ENCODE data around the gene KIRREL3.
A peak's percentile ranks its signal among the peaks of the same experiment; 100 is the strongest.

KIRREL3 gene

DNA sequence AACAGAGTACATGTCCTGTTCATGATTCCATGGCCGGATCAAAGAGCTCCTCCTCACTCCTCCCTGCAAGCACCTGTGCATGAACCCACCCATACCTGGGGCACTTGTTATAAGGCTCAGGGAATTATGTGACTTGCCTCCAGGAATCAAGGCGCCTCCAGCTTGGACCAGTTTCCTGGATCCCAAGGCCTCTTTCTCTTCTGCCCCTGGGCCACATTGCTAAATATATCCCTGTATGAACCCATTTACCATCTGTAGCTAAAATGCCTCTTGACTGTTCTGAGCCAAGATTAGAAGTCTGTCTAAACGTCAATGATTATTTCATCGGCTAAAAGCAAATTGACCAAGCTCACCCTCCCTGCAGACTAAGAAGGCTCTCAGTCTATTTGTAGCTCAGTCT is 135.6 kb downstream of the KIRREL3 start:
- no peak for DNase-seq

GRCh38 chr11:126863294-126863997 is 137.1 kb downstream of the KIRREL3 start:
- no peak for DNase-seq

- DNase-seq = peak in 2 of 5 experiments; percentile 41 to 54
Observed at GRCh38 chr11:126862664-126863243, 137.8 kb downstream of the KIRREL3 start.

DNA sequence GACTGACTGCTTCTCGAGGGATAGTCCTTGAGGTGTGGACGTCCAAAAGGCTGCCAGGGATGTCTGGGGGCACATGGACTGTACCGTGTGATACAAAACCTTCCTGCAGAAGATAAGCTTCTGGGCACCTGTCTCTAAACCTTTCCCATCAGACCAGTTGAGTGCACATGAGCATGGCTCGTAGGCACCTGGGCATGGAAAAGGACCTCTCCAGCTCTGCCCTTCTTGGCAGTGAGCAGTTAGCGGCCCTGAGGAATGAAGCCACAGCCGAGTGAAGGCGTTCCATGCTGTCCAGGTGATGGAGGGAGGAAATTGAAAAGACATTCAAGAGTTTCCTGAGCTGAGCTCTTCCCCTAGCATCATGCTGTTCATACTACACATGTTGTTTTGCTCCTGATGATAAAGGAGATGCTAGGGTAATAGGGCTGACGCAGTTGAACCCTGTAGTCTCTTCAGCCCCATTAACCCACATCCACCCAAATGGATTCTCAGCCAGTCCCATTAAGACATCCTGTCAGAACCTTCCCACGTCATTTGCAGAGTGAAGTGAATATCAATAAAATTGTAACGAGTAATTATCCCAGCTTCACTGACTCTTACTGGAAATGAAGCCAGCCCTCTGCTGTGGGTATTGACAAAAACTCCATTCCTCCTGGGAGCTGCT is 138.6 kb downstream of the KIRREL3 start:
- DNase-seq = no peak

DNA sequence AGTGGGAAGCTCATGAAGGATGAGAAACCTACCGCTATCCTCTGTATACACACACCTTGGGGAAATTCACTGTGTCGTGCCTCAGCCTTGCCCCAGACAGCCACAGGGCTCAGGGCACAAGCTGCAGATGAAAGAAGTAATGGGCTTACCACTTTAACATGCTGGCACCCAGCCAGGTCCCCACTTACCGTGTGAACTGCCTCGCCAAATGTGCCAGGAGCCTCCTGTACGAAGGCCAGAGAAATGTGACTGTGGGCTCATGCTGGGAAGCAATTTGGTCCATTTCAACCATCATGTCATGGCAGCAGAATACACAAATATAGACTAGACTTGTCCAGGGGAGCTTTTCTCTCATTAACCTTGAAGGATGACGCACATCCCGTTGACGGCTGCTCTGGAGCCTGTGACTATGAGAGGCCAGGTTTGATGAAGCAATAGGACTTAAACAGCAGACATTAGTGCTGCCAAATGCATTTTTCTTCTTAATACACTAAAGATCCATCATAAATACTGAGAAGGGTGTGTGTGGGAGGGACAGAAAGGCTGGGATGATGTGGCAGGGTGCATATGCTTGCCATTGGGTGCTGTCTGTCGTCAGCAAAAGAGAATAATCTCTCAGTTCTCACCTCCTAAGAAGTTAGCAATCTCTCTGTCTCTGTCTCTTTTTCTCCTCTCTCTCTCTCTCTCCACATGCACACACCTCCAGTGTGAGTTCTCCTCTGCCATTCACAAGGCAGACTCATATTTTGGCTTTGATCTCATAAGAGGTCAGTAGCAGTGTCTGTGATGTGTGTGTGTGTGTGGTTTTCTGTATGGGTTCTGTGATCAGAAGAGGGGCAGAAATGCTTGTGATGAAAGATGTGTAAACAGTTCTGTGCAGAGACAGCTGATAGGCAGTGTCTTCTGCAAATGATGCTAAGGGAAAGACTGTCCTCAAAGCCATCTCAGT is 142.4 kb downstream of the KIRREL3 start:
- peak in 1 of 5 experiments; percentile 13 for DNase-seq

DNA sequence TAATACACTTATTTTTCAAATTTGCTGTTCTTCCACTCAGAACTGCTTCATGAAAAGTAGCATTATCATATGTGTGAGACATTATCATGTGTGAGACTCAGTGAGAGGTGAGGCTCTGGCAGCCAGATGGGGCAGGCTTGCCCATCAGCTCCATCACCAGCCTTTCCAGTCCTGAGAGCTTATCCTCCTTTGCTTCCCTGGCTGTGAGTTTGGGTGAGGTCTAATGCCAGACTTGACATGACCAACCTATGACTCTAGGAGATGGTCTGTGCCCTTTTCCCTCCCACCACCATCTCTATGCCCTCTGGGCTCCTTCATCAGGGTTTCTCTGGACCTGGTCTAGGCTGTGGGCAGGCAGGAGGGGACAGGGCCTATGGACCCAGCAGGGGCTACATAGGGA is 145.0 kb downstream of the KIRREL3 start:
- DNase-seq = no peak

DNA sequence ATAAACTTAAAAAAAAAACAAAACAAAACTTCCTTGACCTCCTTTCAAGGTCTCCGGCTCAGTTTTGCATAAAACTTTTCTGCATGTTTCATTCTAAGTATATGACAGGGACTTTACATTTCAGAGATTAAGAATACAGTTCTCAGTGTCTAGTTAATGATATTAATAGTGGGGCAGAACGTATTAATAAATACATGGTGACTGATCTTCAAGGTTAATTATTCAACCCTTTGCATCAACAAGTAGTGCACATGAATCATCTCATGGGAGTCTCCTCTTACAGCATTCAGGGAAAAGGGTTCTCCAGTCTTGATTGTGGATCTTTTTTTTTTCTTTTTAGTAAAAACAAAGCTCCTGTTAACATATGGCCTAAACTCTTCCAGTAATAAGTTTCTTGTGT is 146.8 kb downstream of the KIRREL3 start:
- DNase-seq = no peak

- no peak for DNase-seq
Observed at GRCh38 chr11:126844789-126845188, 155.8 kb downstream of the KIRREL3 start.

GRCh38 chr11:126843096-126843495 is 157.5 kb downstream of the KIRREL3 start:
- DNase-seq = no peak

DNA sequence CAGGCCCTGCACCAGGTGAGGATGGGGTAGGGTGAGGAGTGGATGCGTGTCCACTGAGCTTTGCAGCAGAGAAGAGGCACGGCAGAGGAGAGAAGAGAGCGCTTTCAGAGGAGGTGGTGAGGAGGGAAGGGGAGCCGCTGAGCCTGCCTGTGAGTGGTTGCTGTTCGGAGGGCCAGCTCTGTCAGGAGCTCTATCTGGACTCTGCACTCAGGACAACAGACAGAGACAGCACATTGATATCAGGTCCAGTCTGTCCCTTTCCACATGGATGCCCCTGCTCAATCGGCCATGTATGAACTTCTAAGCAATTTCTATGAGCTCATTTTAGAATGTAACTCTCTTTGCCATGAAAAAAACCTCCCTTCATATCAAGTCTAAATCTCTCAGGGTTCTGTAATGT is 158.6 kb downstream of the KIRREL3 start:
- no peak for DNase-seq

DNA sequence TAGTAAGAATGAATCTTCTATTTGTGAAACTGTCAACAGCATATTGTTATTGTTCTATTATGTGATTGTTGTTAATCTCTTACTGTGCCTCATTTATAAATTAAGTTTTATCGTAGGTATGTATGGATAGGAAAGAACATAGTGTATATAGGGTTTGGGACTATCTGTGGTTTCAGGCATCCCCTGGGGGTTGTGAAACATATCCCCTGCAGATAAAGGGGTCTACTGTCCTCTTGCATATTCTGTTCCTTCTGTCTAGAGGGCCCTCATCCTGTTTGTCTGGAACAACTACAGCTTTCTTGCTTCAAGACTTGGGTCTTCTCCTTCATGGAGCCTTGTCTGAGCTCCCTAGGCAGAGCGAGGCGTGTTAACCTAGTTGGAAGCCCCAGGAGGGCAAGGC is 159.6 kb downstream of the KIRREL3 start:
- no peak for DNase-seq

DNA sequence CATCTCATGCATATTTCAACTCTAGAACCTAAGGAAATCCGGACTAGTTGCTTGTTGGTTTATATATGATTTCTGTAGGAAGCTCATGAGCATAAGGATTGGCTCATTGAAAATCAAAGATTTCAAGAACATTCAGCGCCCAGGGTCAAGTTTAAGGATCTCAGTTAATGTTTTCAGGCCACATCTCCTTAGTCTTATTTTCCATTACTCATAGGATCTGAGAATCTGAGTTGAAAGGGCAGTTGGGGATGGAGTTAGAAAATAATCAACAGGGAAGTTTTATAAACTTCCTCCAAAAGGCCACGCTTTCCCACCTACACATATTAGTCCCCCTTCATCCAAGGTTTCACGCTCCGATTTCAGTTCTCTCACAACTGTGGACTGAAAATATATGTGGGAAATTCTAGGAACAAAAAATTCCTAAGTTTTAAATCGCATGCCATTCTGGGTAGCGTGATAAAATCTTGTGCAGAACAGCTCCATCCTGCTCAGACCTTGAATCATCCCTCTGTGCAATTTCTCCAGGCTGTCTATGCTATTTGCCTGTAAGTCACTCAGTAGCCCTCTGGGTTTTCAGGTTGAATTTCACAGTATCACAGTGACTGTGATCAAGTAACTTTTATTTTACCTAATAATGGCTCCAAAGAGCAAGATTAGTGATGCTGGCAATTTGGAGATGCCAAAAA is 160.2 kb downstream of the KIRREL3 start:
- no peak for DNase-seq

GRCh38 chr11:126839496-126839895 is 161.1 kb downstream of the KIRREL3 start:
- no peak for DNase-seq

DNA sequence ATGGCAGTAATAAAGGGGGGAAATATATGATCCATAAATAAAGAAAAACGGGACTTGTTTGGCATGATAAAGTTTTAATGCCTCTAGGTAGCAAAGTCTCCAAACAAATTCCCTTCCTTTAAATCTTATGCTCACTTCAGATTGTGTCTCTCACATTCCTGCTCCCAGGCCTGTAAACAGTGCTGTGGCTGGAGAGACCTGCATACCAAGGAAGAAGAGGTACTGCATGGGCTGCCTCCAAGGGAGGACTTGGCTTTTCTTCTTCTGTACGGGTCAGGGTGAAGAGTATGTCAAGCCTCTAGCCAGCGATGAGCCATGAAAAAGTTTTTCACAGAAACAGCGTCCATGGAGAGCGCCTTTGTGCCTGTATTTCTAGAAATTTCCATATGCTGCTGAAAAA is 161.8 kb downstream of the KIRREL3 start:
- DNase-seq = no peak

GRCh38 chr11:126837581-126837980 is 163.0 kb downstream of the KIRREL3 start:
- DNase-seq = no peak

- DNase-seq = no peak
Observed at GRCh38 chr11:126834573-126834972, 166.0 kb downstream of the KIRREL3 start.

DNA sequence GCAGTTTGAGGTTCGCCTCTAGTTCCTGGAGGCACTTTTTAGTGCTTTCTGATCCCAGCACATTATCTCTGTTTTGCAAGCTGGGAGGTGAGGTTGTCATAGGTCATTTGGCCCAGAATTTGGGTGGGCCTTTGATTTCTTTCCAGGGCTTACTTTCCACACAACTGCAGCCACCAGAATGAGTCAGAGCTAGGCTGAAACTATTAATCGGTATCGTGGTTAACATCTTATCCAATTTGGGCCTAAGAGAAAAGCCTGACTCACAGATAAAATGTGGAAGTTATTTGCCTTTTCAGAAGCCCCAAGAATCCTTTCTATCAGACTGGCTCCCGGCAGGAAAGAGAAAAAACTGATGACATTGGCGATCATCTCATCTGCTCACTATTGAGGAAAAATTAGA is 166.4 kb downstream of the KIRREL3 start:
- DNase-seq = no peak

DNA sequence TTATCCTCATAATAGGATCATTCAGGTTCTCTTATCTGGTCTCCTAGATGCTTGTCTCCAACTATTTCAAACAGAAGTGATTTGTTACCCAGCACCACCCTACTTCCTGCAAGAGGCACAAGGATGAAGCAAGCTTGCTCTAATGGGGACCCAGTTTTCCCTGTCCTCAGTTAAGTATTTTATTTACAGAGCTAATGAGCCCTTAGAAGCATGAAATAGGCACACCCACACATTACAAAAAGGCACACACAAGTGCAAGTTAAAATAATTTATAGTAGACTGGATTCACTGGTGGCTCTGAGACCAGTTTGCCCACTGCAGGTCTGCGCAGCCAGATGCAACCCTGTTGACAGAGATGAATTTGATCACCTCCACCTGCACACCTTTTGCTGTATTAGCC is 167.5 kb downstream of the KIRREL3 start:
- no peak for DNase-seq

DNA sequence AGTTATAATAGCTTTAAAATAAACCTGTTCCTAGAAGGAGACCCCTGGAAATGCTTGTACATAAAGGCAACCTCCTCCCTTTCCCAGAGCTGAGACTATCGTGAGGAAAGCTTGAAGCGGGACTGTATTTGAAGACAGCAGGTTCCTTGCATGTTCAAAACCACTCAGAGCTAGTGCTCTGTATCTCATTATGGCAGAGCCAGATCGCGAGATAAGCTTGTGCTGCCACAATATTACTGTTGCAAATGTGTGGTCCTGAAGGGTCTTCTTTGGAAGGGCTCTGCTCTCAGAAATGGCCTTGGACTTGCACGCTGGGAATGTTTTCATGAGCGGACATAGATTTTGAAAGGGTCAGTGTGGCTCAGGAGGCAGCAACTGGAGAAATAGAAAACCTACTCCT is 168.2 kb downstream of the KIRREL3 start:
- no peak for DNase-seq

DNA sequence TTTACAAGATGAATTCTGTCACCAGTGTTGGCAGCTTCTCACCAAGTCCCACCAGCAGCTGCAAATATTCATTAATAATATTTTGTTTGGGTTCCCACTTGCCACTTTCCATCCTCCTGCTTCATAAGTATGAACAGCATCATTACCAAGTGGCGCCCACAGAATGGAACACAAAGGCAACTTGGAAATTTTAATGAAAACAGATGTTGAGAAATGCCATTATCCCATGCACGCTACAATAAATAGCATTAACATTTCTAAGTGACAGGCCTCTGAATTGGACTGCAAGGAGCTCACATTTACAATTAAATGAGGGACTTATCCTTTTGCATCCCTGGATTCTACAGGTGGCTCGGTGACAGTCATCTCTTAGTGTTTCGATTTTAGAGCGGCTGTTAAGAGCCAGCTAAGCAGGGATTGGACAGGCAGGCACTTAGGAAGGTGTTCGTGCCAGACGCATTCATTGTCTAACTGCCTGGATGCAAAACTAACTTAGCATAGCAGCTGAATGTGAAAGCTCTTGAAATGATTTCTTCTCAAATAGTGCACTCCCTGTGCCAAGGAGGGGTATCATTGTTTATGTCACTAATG is 170.3 kb downstream of the KIRREL3 start:
- DNase-seq = no peak

DNA sequence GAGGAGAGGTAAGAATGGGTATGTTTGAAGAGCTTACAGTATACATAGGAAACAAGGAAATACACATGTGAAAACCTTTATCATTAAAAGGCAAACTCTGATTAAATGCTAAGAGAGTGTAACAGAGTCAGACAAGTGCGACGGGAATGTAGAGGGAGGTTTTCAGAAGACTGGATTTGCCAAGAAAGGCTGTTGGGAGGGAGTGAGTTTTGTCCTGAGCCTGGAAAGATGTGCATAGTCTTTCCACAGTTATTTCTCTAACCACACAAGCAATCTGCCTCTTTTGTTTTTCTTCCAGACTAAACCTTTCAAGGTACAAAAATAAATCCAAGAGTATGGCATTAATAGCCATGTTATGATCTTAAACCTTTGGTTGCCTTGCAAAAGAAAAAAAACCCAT is 170.9 kb downstream of the KIRREL3 start:
- DNase-seq = no peak

DNA sequence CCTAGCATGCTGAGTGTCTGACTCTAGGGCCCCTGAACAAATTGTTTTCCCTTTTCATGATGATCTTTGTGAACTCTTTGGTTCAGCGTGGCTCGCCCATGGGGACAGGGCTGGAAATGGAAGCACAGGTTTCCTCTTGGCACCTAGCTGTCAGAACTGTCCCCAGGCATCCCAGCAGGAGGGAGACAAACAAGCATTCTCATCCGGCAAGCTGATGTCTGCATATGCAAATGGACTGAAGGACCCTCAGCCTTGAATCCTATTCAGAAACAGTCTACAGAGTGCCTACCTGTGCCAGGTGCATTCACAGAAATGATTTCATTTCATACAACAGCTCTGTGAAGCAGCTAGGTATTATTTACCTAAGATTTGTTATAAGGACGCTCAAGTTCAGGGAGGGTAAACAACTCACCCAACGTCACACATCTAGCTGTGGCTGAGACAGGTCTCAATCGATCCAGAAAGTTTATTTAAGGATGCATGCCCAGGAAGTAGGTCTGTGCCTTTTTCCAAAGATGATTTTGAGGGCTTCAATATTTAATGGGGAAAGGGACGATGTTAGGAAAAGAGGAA is 176.4 kb downstream of the KIRREL3 start:
- no peak for DNase-seq

Data from T-helper 2 cell (primary cell).